HepG2 (cell line): ENCODE data around the gene DUSP5. TPM values are rescaled to one million over a fixed set of nuclear protein-coding genes. Genes with fewer than 3 reads are reported as not detected.

Source experiments
- ATAC-seq: fragments of 200-7000 bp; cut with Tn5 transposase; 3 replicates; pipeline ENCODE4 v1.9.1; 2020; ENCODE audit warnings: mild to moderate bottlenecking, moderate library complexity
- BruUV-seq: library from RNA; stranded (reverse); fragments of 400-500 nt; replicated peaks from 2 replicates; lab custom pipeline; 2021; lab: Mats Ljungman, UMichigan
- CTCF ChIA-PET: fragments of 300-600 bp; formaldehyde crosslinking; extraction: SDS; loops from one replicate; lab custom pipeline; 2021; ENCODE audit warnings: low total read pairs, inconsistent platforms, low intra/inter-chr PET ratio; lab: Yijun Ruan, JAX
- POLR2A ChIA-PET: fragments of 350-600 bp; sonication (Branson Sonifier 250); formaldehyde crosslinking; loops from one replicate; lab custom pipeline; 2020; ENCODE audit warnings: antibody characterized with exemption, inconsistent platforms; lab: Yijun Ruan, JAX
- DNase-seq: peaks from one replicate; pipeline ENCODE4 v3.0.0-alpha.2; 2015; ENCODE audit warnings: low spot score
- FAIRE-seq: peaks from 3 replicates; lab custom pipeline; 2011; peaks lifted over from hg19 to GRCh38; lab: Jason Lieb, UNC
- H2AFZ ChIP-seq: one replicate; pipeline ENCODE4 v1.6.1; 2011; ENCODE audit warnings: low read length, inconsistent platforms
- H3K27ac ChIP-seq: fragments of 300-600 bp; 3 replicates; pipeline ENCODE4 v1.8.0; 2011; ENCODE audit warnings: mixed run types, mild to moderate bottlenecking, mixed read lengths, low read length, inconsistent platforms; ENCODE audit not compliant: insufficient read depth; ENCODE audit errors: extremely low read length
- H3K27me3 ChIP-seq, 2 experiments: fragments of 200-600 bp in 1 of 2; 2 replicates in 1 of 2; 3 replicates in 1 of 2; pipeline versions ENCODE4 v1.6.0 to v1.8.0; 2011; ENCODE audit warnings: low read length in 2 of 2, mild to moderate bottlenecking in 2 of 2, moderate library complexity in 2 of 2, inconsistent platforms in 1 of 2; ENCODE audit not compliant: insufficient read depth in 2 of 2, control insufficient read depth in 1 of 2
- H3K36me3 ChIP-seq, 2 experiments: fragments of 200-600 bp in 1 of 2; replicated peaks in 1 of 2; 2 replicates in 1 of 2; 3 replicates in 1 of 2; pipeline versions ENCODE4 v1.5.1 to v1.8.0; 2011; ENCODE audit warnings: low read length in 2 of 2, inconsistent platforms in 1 of 2; ENCODE audit not compliant: insufficient read depth in 2 of 2, control insufficient read depth in 1 of 2
- H3K4me1 ChIP-seq: 2 replicates; pipeline ENCODE4 v1.5.1; 2012; ENCODE audit warnings: low read length, inconsistent platforms; ENCODE audit not compliant: insufficient read depth
- H3K4me2 ChIP-seq: 2 replicates; pipeline ENCODE4 v1.6.0; 2011; ENCODE audit warnings: low read depth, low read length, inconsistent platforms
- H3K4me3 ChIP-seq, 3 experiments: fragments of 200-600 bp in 1 of 3; sonication (generic), shearing (Covaris generic) in 1 of 3; replicated peaks in 1 of 3; 2 replicates each; pipeline ENCODE4 v1.5.1; 2011 to 2016; ENCODE audit warnings: low read length in 3 of 3, inconsistent platforms in 2 of 3, low read depth in 2 of 3, mild to moderate bottlenecking in 2 of 3, control low read depth in 1 of 3, mixed read lengths in 1 of 3; ENCODE audit not compliant: insufficient read depth in 1 of 3
- H3K79me2 ChIP-seq: one replicate; pipeline ENCODE4 v1.6.1; 2011; ENCODE audit warnings: low read length, inconsistent platforms; ENCODE audit not compliant: insufficient read depth
- H3K9ac ChIP-seq: 2 replicates; pipeline ENCODE4 v1.6.0; 2011; ENCODE audit warnings: mild to moderate bottlenecking, low read depth, low read length, inconsistent platforms; ENCODE audit not compliant: insufficient read depth
- H3K9me3 ChIP-seq: 2 replicates; pipeline ENCODE4 v1.5.1; 2012; ENCODE audit warnings: mild to moderate bottlenecking, low read length
- H4K20me1 ChIP-seq: 2 replicates; pipeline ENCODE4 v1.6.0; 2011; ENCODE audit warnings: inconsistent platforms, mild to moderate bottlenecking, low read length, moderate library complexity; ENCODE audit not compliant: insufficient read depth
- FOXK2 ChIP-seq: fragments of 450-650 bp; IDR thresholded peaks from 2 replicates; pipeline ENCODE4 v1.6.1; 2016
- GLI4 ChIP-seq: sonication (generic); formaldehyde crosslinking; IDR thresholded peaks from 2 replicates; pipeline ENCODE4 v1.5.1; 2020; ENCODE audit warnings: missing genetic modification reagents, mild to moderate bottlenecking, moderate library complexity, borderline replicate concordance
- JUND ChIP-seq: sonication (generic); formaldehyde crosslinking; IDR thresholded peaks from 2 replicates; pipeline ENCODE4 v1.8.0; 2022; ENCODE audit warnings: mild to moderate bottlenecking, missing genetic modification reagents
- NBN ChIP-seq: fragments of 450-650 bp; conservative IDR thresholded peaks from 2 replicates; pipeline ENCODE4 v1.6.1; 2017
- PCBP2 ChIP-seq: fragments of 200-400 bp; formaldehyde crosslinking; optimal IDR thresholded peaks from 2 replicates; pipeline ENCODE3; 2018; ENCODE audit warnings: low read length, low read depth; ENCODE audit not compliant: poor library complexity, severe bottlenecking
- RBM22 ChIP-seq: fragments of 200-400 bp; formaldehyde crosslinking; optimal IDR thresholded peaks from 2 replicates; pipeline ENCODE3; 2017; ENCODE audit warnings: mild to moderate bottlenecking, low read length, moderate library complexity
- SETDB1 ChIP-seq: sonication (generic); formaldehyde crosslinking; IDR thresholded peaks from 2 replicates; pipeline ENCODE4 v1.5.1; 2020; ENCODE audit warnings: missing genetic modification reagents, mild to moderate bottlenecking, borderline replicate concordance
- SMAD1 ChIP-seq: sonication (generic); formaldehyde crosslinking; IDR thresholded peaks from 2 replicates; pipeline ENCODE4 v1.4.0; 2020; ENCODE audit warnings: missing genetic modification reagents, low read depth, mild to moderate bottlenecking, borderline replicate concordance
- ZBTB20 ChIP-seq: sonication (generic); formaldehyde crosslinking; IDR thresholded peaks from 2 replicates; pipeline ENCODE4 v1.8.1; 2023; ENCODE audit warnings: missing genetic modification reagents, low read depth, mild to moderate bottlenecking, borderline replicate concordance
- ZFAT ChIP-seq: sonication (generic); formaldehyde crosslinking; conservative IDR thresholded peaks from 2 replicates; pipeline ENCODE4 v1.8.1; 2023; ENCODE audit warnings: missing genetic modification reagents, inconsistent platforms
- ZNF317 ChIP-seq: sonication (generic); formaldehyde crosslinking; IDR thresholded peaks from 2 replicates; pipeline ENCODE4 v1.5.0; 2020; ENCODE audit warnings: mild to moderate bottlenecking, missing genetic modification reagents
- ZNF761 ChIP-seq: sonication (generic); formaldehyde crosslinking; conservative IDR thresholded peaks from 2 replicates; pipeline ENCODE4 v1.4.0; 2020; ENCODE audit warnings: mild to moderate bottlenecking, missing genetic modification reagents
- WGBS: methylation state at CpG from one replicate; pipeline ENCODE4 v1.1.6; 2017; ENCODE audit warnings: low lambda C conversion rate; 5-methylcytosine and 5-hydroxymethylcytosine counted together
- in situ Hi-C: cut with HindIII; loops from 2 replicates; pipeline ENCODE4 v1.10.0; 2017; ENCODE audit warnings: low pct_unique_long_range_greater_than_20kb; ENCODE audit not compliant: extremely low pct_ligation_motif_present
- intact Hi-C: fragments of 100-400 bp; cut with micrococcal nuclease; formaldehyde crosslinking; loops from one replicate; pipeline ENCODE4 v1.10.0; 2022; ENCODE audit not compliant: unreplicated experiment
- polyA plus RNA-seq, 8 experiments: library from polyadenylated mRNA; depleted of rRNA in 3 of 8; stranded (reverse) in 7 of 8; unstranded in 1 of 8; fragments of >200 nt; fragmentation: Illumina TruSeq in 4 of 8; extraction: Trizol in 4 of 8; gene quantifications; 2 replicates each; pipeline versions ENCODE4 v1.2.1 to v1.2.3, GENCODE V29; 2011 to 2016; ENCODE audit warnings: low read depth in 4 of 8, missing spikeins in 1 of 8, mixed read lengths in 1 of 8; ENCODE audit not compliant: insufficient read depth in 1 of 8
- total RNA-seq, 5 experiments: library from RNA; depleted of rRNA; stranded (reverse); fragments of >200 nt; fragmentation: Illumina TruSeq; extraction: Trizol; gene quantifications; 2 replicates each; pipeline ENCODE4 v1.2.3, GENCODE V29; 2016; ENCODE audit warnings: low read depth in 1 of 5
- TF ChIP-seq, protein P1 (sequence below): IDR thresholded peaks from 2 replicates; pipeline ENCODE4 v1.6.1; 2016; ENCODE audit warnings: missing compliant biosample characterization, missing genetic modification reagents, borderline replicate concordance
- TF ChIP-seq, protein P2 (sequence below): sonication (generic); formaldehyde crosslinking; IDR thresholded peaks from 2 replicates; pipeline ENCODE4 v1.5.0; 2020; ENCODE audit warnings: mild to moderate bottlenecking, missing genetic modification reagents
- TF ChIP-seq, protein P3 (sequence below): sonication (generic); formaldehyde crosslinking; IDR thresholded peaks from 2 replicates; pipeline ENCODE4 v1.4.0; 2020; ENCODE audit warnings: missing genetic modification reagents
- TF ChIP-seq, protein P4 (sequence below): sonication (generic); formaldehyde crosslinking; IDR thresholded peaks from 2 replicates; pipeline ENCODE4 v1.4.0; 2020; ENCODE audit warnings: mild to moderate bottlenecking, low read depth, missing genetic modification reagents

The DUSP5 gene
- total and polyA plus RNA-seq, 2 of the 13 experiments (the other 11 are each of a cell fraction or from before 2014, with no cell fraction given) = 1.4 to 3.7 TPM

DNA sequence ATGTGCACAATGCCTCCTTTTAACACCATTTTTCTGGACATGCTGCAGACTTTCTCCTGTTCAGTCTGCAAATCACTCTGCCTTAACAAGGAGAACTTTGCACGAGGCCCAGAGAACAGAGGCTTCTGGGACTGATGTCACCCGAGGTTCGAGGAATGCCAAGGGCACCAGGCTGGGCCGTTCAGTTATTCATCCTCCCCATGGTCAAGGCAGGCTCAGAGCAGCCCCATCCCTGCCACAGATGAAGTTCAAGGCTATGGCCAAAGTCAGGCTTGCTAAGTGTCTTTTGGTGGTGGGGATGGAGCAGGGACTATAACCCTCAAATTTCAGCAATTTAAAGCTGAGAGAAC, 9.4 kb upstream of the DUSP5 start (continued):
- TF ChIP-seq, protein P1, sequence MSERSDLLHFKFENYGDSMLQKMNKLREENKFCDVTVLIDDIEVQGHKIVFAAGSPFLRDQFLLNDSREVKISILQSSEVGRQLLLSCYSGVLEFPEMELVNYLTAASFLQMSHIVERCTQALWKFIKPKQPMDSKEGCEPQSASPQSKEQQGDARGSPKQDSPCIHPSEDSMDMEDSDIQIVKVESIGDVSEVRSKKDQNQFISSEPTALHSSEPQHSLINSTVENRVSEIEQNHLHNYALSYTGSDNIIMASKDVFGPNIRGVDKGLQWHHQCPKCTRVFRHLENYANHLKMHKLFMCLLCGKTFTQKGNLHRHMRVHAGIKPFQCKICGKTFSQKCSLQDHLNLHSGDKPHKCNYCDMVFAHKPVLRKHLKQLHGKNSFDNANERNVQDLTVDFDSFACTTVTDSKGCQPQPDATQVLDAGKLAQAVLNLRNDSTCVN (CRISPR knock-in tag) = no peak
- TF ChIP-seq JUND (CRISPR knock-in tag) = no peak

DNA sequence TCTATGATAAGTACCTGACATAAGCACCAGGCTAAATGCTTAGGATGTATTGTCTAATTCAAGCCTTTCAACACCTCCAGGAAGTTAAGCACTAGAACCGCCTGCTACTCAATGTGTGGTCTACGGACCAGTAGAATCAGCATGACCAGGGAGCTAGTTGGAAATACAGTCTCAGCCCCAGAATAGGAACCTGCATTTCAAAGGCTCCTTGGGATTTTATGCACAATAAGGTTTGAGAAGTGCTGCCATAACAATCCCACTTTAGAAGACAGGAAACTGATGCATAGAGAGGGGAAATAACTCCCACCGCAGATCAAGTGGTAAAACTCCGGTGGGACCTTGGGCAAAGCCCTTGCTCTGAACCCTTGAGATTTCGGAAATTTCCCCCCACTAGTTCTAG, 8.8 kb upstream of the DUSP5 start:
- no peak overlapping the region for H3K4me2 ChIP-seq
- 94% methylated on average over 5 of the region's 5 CpGs for WGBS
- no peak overlapping the region for H2AFZ ChIP-seq
- H3K27me3 ChIP-seq = peaks cover 2 to 8% of the 10 kb centered on the region in 2 experiments; a peak in 1 of 5 replicates
- no peak for DNase-seq
- no peaks in the 10 kb centered on the region for H3K36me3 ChIP-seq
- intact Hi-C loops = no loop called here
- CTCF ChIA-PET = no interaction called here
- no peaks in the 10 kb centered on the region for H3K79me2 ChIP-seq
- H3K4me3 ChIP-seq = no peak overlapping the region
- peaks cover 16% of the 10 kb centered on the region for H3K4me1 ChIP-seq
- no TSS peak for BruUV-seq
- no peak overlapping the region for H3K27ac ChIP-seq
- H4K20me1 ChIP-seq = no peaks in the 10 kb centered on the region
- POLR2A ChIA-PET = interaction anchor here (0.5 kb wide), 1 partner anchor 39 kb away, joined by 4 read pairs; no protein-coding TSS in a partner anchor
- in situ Hi-C loops = no loop called here
- ATAC-seq = no peak
- no peaks in the 10 kb centered on the region for H3K9me3 ChIP-seq
- no peak for FAIRE-seq
- H3K9ac ChIP-seq = no peak overlapping the region
- TF ChIP-seq GLI4 (CRISPR knock-in tag) (no peak), SMAD1 (CRISPR knock-in tag) (no peak), ZNF317 (no peak), SETDB1 (no peak), ZNF761 (no peak), RBM22 (no peak), PCBP2 (no peak), FOXK2 (no peak), NBN (no peak), ZBTB20 (no peak), ZFAT (CRISPR knock-in tag) (no peak)
- TF ChIP-seq, protein P2, sequence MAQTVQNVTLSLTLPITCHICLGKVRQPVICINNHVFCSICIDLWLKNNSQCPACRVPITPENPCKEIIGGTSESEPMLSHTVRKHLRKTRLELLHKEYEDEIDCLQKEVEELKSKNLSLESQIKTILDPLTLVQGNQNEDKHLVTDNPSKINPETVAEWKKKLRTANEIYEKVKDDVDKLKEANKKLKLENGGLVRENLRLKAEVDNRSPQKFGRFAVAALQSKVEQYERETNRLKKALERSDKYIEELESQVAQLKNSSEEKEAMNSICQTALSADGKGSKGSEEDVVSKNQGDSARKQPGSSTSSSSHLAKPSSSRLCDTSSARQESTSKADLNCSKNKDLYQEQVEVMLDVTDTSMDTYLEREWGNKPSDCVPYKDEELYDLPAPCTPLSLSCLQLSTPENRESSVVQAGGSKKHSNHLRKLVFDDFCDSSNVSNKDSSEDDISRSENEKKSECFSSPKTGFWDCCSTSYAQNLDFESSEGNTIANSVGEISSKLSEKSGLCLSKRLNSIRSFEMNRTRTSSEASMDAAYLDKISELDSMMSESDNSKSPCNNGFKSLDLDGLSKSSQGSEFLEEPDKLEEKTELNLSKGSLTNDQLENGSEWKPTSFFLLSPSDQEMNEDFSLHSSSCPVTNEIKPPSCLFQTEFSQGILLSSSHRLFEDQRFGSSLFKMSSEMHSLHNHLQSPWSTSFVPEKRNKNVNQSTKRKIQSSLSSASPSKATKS (CRISPR knock-in tag) = no peak
- TF ChIP-seq, protein P1 (CRISPR knock-in tag) = no peak
- TF ChIP-seq, protein P3, sequence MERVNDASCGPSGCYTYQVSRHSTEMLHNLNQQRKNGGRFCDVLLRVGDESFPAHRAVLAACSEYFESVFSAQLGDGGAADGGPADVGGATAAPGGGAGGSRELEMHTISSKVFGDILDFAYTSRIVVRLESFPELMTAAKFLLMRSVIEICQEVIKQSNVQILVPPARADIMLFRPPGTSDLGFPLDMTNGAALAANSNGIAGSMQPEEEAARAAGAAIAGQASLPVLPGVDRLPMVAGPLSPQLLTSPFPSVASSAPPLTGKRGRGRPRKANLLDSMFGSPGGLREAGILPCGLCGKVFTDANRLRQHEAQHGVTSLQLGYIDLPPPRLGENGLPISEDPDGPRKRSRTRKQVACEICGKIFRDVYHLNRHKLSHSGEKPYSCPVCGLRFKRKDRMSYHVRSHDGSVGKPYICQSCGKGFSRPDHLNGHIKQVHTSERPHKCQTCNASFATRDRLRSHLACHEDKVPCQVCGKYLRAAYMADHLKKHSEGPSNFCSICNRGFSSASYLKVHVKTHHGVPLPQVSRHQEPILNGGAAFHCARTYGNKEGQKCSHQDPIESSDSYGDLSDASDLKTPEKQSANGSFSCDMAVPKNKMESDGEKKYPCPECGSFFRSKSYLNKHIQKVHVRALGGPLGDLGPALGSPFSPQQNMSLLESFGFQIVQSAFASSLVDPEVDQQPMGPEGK (CRISPR knock-in tag) = no peak
- TF ChIP-seq, protein P4, sequence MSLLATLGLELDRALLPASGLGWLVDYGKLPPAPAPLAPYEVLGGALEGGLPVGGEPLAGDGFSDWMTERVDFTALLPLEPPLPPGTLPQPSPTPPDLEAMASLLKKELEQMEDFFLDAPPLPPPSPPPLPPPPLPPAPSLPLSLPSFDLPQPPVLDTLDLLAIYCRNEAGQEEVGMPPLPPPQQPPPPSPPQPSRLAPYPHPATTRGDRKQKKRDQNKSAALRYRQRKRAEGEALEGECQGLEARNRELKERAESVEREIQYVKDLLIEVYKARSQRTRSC = no peak
